ENCODE results near the gene CCNH. TPM values are rescaled to one million over a fixed set of nuclear protein-coding genes. Genes with fewer than 3 reads are reported as not detected.

CCNH gene
- total and polyA plus RNA-seq, 2 of the 4 experiments (the other 2 are of a cell fraction) = 37.4 to 100 TPM

DNA sequence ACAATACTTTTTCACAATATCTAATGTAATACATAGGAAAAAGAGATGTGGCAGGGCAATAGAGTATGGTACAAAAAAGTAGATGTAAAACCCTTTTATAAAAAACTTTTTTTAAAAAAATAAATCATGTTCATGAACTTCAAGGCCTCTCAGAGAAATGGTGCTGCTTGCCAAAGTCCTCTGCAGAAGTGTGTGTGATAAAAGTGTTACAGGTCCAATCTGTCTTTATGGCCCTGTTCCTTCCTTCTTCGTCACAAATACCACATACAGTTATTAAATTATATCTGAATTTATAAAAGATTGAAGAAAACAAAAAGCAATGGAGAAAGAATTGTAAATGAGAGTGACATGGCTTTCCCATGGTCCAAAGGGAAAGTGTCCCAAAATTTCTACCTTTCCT lies 21.7 kb upstream of the CCNH start:
- no peaks in the 10 kb centered on the region for H3K9me1 ChIP-seq (ENCODE audit: insufficient read depth, low read length)
- ATAC-seq (ENCODE audit: low read depth) (no peak), DNase-seq (no peak)
- H3K4me3 ChIP-seq (ENCODE audit: insufficient read depth, low read depth, low read length) = no peak overlapping the region
- H2BK120ac ChIP-seq (ENCODE audit: low read depth, low read length) = no peak overlapping the region
- H3K56ac ChIP-seq (ENCODE audit: extremely low read depth, insufficient read depth, low read length) = no peak overlapping the region
- no peaks in the 10 kb centered on the region for H4K20me1 ChIP-seq (ENCODE audit: insufficient read depth, low read length)
- no peaks in the 10 kb centered on the region for H3K36me3 ChIP-seq (ENCODE audit: control insufficient read depth, insufficient read depth, low read length)
- in situ Hi-C loops (cut with MboI; ENCODE audit: low sequenced_read_pairs) (no loop called here), intact Hi-C loops (cut with micrococcal nuclease) (no loop called here), dilution Hi-C loops (cut with HindIII; ENCODE audit: low sequenced_read_pairs, unreplicated experiment) (no loop called here)
- H2BK15ac ChIP-seq (ENCODE audit: low read depth, low read length) = no peak overlapping the region
- H3K14ac ChIP-seq (replicated peaks; ENCODE audit: low read depth, low read length) = no peak overlapping the region
- no peak overlapping the region for H4K5ac ChIP-seq (ENCODE audit: low read depth, low read length)
- H3K4ac ChIP-seq (ENCODE audit: low read depth, low read length) = no peak overlapping the region
- ChIA-PET CTCF (no interaction called here), POLR2A (ENCODE audit: unreplicated experiment) (no interaction called here)
- H4K91ac ChIP-seq (ENCODE audit: insufficient read depth, low read depth, low read length) = no peak overlapping the region
- H2BK5ac ChIP-seq (ENCODE audit: low read depth, low read length, poor library complexity, severe bottlenecking) = no peak overlapping the region
- no peak overlapping the region for H3K9ac ChIP-seq (ENCODE audit: low read depth, low read length)
- no peaks in the 10 kb centered on the region for H3K27me3 ChIP-seq (ENCODE audit: control insufficient read depth, insufficient read depth, low read length)
- H3K18ac ChIP-seq (ENCODE audit: low read depth, low read length) = no peak overlapping the region
- no peak overlapping the region for H3K23ac ChIP-seq (ENCODE audit: low read depth, low read length)
- no peak overlapping the region for H3K27ac ChIP-seq (ENCODE audit: insufficient read depth, low read length)
- no peaks in the 10 kb centered on the region for H3K79me1 ChIP-seq (ENCODE audit: low read depth in 1 of 2, low read length in 2 of 2)
- no peak overlapping the region for H2AK9ac ChIP-seq (replicated peaks; ENCODE audit: low read depth, low read length, poor library complexity)
- no peak overlapping the region for H2AFZ ChIP-seq (replicated peaks; ENCODE audit: low read length, poor library complexity)
- H2BK20ac ChIP-seq (ENCODE audit: low read depth, low read length) = no peak overlapping the region
- no peak overlapping the region for H3K4me2 ChIP-seq (ENCODE audit: low read depth, low read length)
- no peaks in the 10 kb centered on the region for H3K4me1 ChIP-seq (ENCODE audit: control insufficient read depth, insufficient read depth, low read length)
- H2AK5ac ChIP-seq (ENCODE audit: low read depth, low read length) = no peak overlapping the region
- TF ChIP-seq, protein P1, sequence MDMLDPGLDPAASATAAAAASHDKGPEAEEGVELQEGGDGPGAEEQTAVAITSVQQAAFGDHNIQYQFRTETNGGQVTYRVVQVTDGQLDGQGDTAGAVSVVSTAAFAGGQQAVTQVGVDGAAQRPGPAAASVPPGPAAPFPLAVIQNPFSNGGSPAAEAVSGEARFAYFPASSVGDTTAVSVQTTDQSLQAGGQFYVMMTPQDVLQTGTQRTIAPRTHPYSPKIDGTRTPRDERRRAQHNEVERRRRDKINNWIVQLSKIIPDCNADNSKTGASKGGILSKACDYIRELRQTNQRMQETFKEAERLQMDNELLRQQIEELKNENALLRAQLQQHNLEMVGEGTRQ (IDR thresholded peaks at IDR 0.05; ENCODE audit: low read depth, low read length) = no peak
- TF ChIP-seq MAFK (IDR thresholded peaks at IDR 0.05; ENCODE audit: low read depth, low read length) (no peak), FOS (IDR thresholded peaks at IDR 0.05; ENCODE audit: low read depth, low read length) (no peak)
- TF ChIP-seq, protein P2, sequence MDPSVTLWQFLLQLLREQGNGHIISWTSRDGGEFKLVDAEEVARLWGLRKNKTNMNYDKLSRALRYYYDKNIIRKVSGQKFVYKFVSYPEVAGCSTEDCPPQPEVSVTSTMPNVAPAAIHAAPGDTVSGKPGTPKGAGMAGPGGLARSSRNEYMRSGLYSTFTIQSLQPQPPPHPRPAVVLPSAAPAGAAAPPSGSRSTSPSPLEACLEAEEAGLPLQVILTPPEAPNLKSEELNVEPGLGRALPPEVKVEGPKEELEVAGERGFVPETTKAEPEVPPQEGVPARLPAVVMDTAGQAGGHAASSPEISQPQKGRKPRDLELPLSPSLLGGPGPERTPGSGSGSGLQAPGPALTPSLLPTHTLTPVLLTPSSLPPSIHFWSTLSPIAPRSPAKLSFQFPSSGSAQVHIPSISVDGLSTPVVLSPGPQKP (IDR thresholded peaks at IDR 0.05; ENCODE audit: borderline replicate concordance, low read depth, low read length) = no peak
- no peaks in the 10 kb centered on the region for H3K9me3 ChIP-seq (ENCODE audit: control insufficient read depth, insufficient read depth, low read length)
- no TSS peak for BruUV-seq (replicated peaks)
- no peak overlapping the region for H4K8ac ChIP-seq (ENCODE audit: low read depth in 2 of 2, low read length in 2 of 2)
- no CpG with 5 or more reads among the region's 1 CpG for WGBS, 2 experiments (ENCODE audit: extremely low coverage in 2 of 2, insufficient read length in 1 of 2)

All from IMR-90 (cell line).